Stimulated activated CD4-positive, alpha-beta T cell treated with anti-CD3 and anti-CD28 coated beads, Interleukin-4, amount 100 ng/mL, for 1 hour (primary cell): ENCODE data around the gene AHI1.
"Not testable (repeated sequence)": the region's sequence is repeated elsewhere in the genome, so short reads cannot be mapped to it uniquely, and the experiment has no call there.

Source experiments
- DNase-seq: peaks from one replicate; pipeline ENCODE4 v3.0.0-alpha.2; 2020

Gene AHI1

GRCh38 chr6:135383766-135384165 is 113.8 kb downstream of the AHI1 start:
- no peak for DNase-seq

GRCh38 chr6:135383301-135383700 is 114.2 kb downstream of the AHI1 start:
- no peak for DNase-seq

GRCh38 chr6:135382182-135382628 is 115.3 kb downstream of the AHI1 start:
- no peak for DNase-seq

- no peak for DNase-seq
These were observed 116.7 kb downstream of the AHI1 start for GRCh38 chr6:135380793-135381192.

GRCh38 chr6:135379647-135380046 is 117.9 kb downstream of the AHI1 start:
- no peak for DNase-seq

GRCh38 chr6:135372758-135373157 is 124.8 kb downstream of the AHI1 start:
- DNase-seq = no peak

- not testable (repeated sequence) for DNase-seq
These were observed 133.9 kb downstream of the AHI1 start for GRCh38 chr6:135363622-135364021.

- DNase-seq = no peak
These were observed 135.4 kb downstream of the AHI1 start for GRCh38 chr6:135362124-135362523.

GRCh38 chr6:135360222-135360621 is 137.3 kb downstream of the AHI1 start:
- no peak for DNase-seq

GRCh38 chr6:135358985-135359384 is 138.6 kb downstream of the AHI1 start:
- no peak for DNase-seq

GRCh38 chr6:135358251-135358821 is 139.2 kb downstream of the AHI1 start:
- DNase-seq = no peak

GRCh38 chr6:135354407-135354806 is 143.1 kb downstream of the AHI1 start:
- no peak for DNase-seq

GRCh38 chr6:135353113-135353512 is 144.4 kb downstream of the AHI1 start:
- DNase-seq = no peak

- no peak for DNase-seq
These were observed 145.9 kb downstream of the AHI1 start for GRCh38 chr6:135351635-135352034.

- DNase-seq = no peak
These were observed 149.7 kb downstream of the AHI1 start for GRCh38 chr6:135347887-135348286.

GRCh38 chr6:135346747-135347146 is 150.8 kb downstream of the AHI1 start:
- no peak for DNase-seq

- no peak for DNase-seq
These were observed 153.0 kb downstream of the AHI1 start for GRCh38 chr6:135344526-135344925.

GRCh38 chr6:135339920-135340319 is 157.6 kb downstream of the AHI1 start:
- DNase-seq = not testable (repeated sequence)

- no peak for DNase-seq
These were observed 163.4 kb downstream of the AHI1 start for GRCh38 chr6:135334169-135334568.

GRCh38 chr6:135331002-135331401 is 166.5 kb downstream of the AHI1 start:
- no peak for DNase-seq

- DNase-seq = no peak
These were observed 167.4 kb downstream of the AHI1 start for GRCh38 chr6:135329851-135330803.

GRCh38 chr6:135328136-135328535 is 169.4 kb downstream of the AHI1 start:
- DNase-seq = no peak

- DNase-seq = no peak
These were observed 171.7 kb downstream of the AHI1 start for GRCh38 chr6:135325624-135326424.
